22Rv1 (cell line): Measurements from ENCODE around the gene IFIT2.

Experiments used
- CTCF ChIP-seq: fragments of 450-650 bp; IDR thresholded peaks from 2 replicates; pipeline ENCODE4 v1.5.1; 2017; ENCODE audit warnings: mild to moderate bottlenecking
- ZFX ChIP-seq: fragments of 450-650 bp; IDR thresholded peaks from 2 replicates; pipeline ENCODE4 v1.6.1; 2017; ENCODE audit warnings: antibody characterized with exemption, borderline replicate concordance

GRCh38 chr10:89329151-89329550, 27.3 kb downstream of the IFIT2 start:
- TF ChIP-seq CTCF (no peak), ZFX (no peak)
